CD4-positive, alpha-beta T cell (primary cell): ENCODE measurements around the gene CLSTN2. TPM values are rescaled to one million over a fixed set of nuclear protein-coding genes. Genes with fewer than 3 reads are reported as not detected.

Source experiments
- ATAC-seq: fragments of 200-7000 bp; cut with Tn5 transposase; one replicate; pipeline ENCODE4 v1.10.0; 2022; ENCODE audit warnings: mild to moderate bottlenecking; ENCODE audit not compliant: poor library complexity
- CTCF ChIA-PET: fragments of 350-600 bp; sonication (Branson Sonifier 250); formaldehyde crosslinking; loops from one replicate; lab custom pipeline; 2021; ENCODE audit warnings: antibody characterized with exemption, inconsistent platforms; lab: Charles Lee
- POLR2A ChIA-PET: fragments of 350-600 bp; sonication (Branson Sonifier 250); formaldehyde crosslinking; loops from one replicate; lab custom pipeline; 2021; ENCODE audit warnings: antibody characterized with exemption, inconsistent platforms; lab: Charles Lee
- DNase-seq, 14 experiments: peaks; one replicate each; pipeline ENCODE4 v3.0.0-alpha.2; 2013 to 2020; ENCODE audit warnings: mixed read lengths in 2 of 14
- H3K27ac ChIP-seq, 2 donors: one replicate each; pipeline versions ENCODE4 v1.5.1 to v1.7.0; 2013; ENCODE audit warnings: low read length in 2 of 2, low read depth in 1 of 2, mild to moderate bottlenecking in 1 of 2
- H3K27me3 ChIP-seq, 2 experiments: 1 replicate in 1 of 2; 2 replicates in 1 of 2; pipeline versions ENCODE4 v1.6.1 to v1.7.0; 2013; ENCODE audit warnings: low read length in 2 of 2, control low read depth in 1 of 2, mild to moderate bottlenecking in 1 of 2, moderate library complexity in 1 of 2; ENCODE audit not compliant: insufficient read depth in 2 of 2, control insufficient read depth in 1 of 2
- H3K36me3 ChIP-seq: one replicate; pipeline ENCODE4 v1.6.1; 2013; ENCODE audit warnings: low read length, control low read depth; ENCODE audit not compliant: insufficient read depth
- H3K4me1 ChIP-seq: one replicate; pipeline ENCODE4 v1.6.1; 2013; ENCODE audit warnings: low read length, control low read depth; ENCODE audit not compliant: insufficient read depth
- H3K4me3 ChIP-seq: one replicate; pipeline ENCODE4 v1.5.1; 2013; ENCODE audit warnings: mild to moderate bottlenecking, low read length, moderate library complexity
- H3K9me3 ChIP-seq, 2 experiments: 1 replicate in 1 of 2; 2 replicates in 1 of 2; pipeline versions ENCODE4 v1.6.1 to v1.7.0; 2013; ENCODE audit warnings: low read length in 2 of 2, mild to moderate bottlenecking in 2 of 2, control low read depth in 1 of 2, moderate library complexity in 1 of 2; ENCODE audit not compliant: control insufficient read depth in 1 of 2, insufficient read depth in 1 of 2
- H3K27ac Mint-ChIP-seq: one replicate; pipeline ENCODE4 v1.8.0; 2020; ENCODE audit warnings: mixed read lengths
- H3K27me3 Mint-ChIP-seq: one replicate; pipeline ENCODE4 v1.8.0; 2021; ENCODE audit warnings: mixed read lengths
- H3K36me3 Mint-ChIP-seq: one replicate; pipeline ENCODE4 v1.8.0; 2021; ENCODE audit warnings: low read depth, mixed read lengths
- H3K4me1 Mint-ChIP-seq: one replicate; pipeline ENCODE4 v1.8.0; 2021; ENCODE audit warnings: low read depth, mixed read lengths
- H3K4me3 Mint-ChIP-seq: one replicate; pipeline ENCODE4 v1.8.0; 2020; ENCODE audit warnings: mild to moderate bottlenecking, mixed read lengths
- H3K9me3 Mint-ChIP-seq: one replicate; pipeline ENCODE4 v1.8.0; 2020; ENCODE audit warnings: mixed read lengths
- intact Hi-C, 2 experiments: fragments of 100-400 bp; cut with DNase I in 1 of 2; cut with micrococcal nuclease in 1 of 2; formaldehyde crosslinking; loops; one replicate each; pipeline versions ENCODE4 v1.15.1 to v1.9.0; 2023 to 2025; cut with DNase I, micrococcal nuclease
- total RNA-seq, 174 experiments: library from RNA in 2 of 174; stranded (reverse) in 2 of 174; gene quantifications; one replicate each; pipeline ENCODE4 v1.2.3 and lab custom pipeline; 2021 to 2026
- TF ChIP-seq, protein P1 (sequence below): fragments of 200-600 bp; IDR thresholded peaks from one replicate; pipeline ENCODE4 v1.8.0; 2022; ENCODE audit warnings: antibody characterized with exemption, mild to moderate bottlenecking

CLSTN2 gene
- total RNA-seq, 2 experiments from 2014 or later = not detected

- no peaks in the 10 kb centered on the region for H3K27me3 ChIP-seq
- POLR2A ChIA-PET = no interaction called here
- peaks cover 0 to 7% of the 10 kb centered on the region in 2 experiments for H3K9me3 ChIP-seq
- Mint-ChIP-seq H3K4me3 (no peak overlapping the region), H3K36me3 (no peaks in the 10 kb centered on the region), H3K27ac (no peak overlapping the region), H3K9me3 (no peaks in the 10 kb centered on the region), H3K27me3 (no peaks in the 10 kb centered on the region), H3K4me1 (no peaks in the 10 kb centered on the region)
- intact Hi-C loops = no loop called here
- TF ChIP-seq, protein P1, sequence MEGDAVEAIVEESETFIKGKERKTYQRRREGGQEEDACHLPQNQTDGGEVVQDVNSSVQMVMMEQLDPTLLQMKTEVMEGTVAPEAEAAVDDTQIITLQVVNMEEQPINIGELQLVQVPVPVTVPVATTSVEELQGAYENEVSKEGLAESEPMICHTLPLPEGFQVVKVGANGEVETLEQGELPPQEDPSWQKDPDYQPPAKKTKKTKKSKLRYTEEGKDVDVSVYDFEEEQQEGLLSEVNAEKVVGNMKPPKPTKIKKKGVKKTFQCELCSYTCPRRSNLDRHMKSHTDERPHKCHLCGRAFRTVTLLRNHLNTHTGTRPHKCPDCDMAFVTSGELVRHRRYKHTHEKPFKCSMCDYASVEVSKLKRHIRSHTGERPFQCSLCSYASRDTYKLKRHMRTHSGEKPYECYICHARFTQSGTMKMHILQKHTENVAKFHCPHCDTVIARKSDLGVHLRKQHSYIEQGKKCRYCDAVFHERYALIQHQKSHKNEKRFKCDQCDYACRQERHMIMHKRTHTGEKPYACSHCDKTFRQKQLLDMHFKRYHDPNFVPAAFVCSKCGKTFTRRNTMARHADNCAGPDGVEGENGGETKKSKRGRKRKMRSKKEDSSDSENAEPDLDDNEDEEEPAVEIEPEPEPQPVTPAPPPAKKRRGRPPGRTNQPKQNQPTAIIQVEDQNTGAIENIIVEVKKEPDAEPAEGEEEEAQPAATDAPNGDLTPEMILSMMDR = no peak
- no peak for ATAC-seq
- no peaks in the 10 kb centered on the region for H3K4me1 ChIP-seq
- H3K36me3 ChIP-seq = no peaks in the 10 kb centered on the region
- H3K4me3 ChIP-seq = no peak overlapping the region
- CTCF ChIA-PET = no interaction called here
- no peak for DNase-seq
- no peak overlapping the region for H3K27ac ChIP-seq
These were observed 218.8 kb downstream of the CLSTN2 start for GRCh38 chr3:140153736-140154135.

- no peak overlapping the region for H3K27ac Mint-ChIP-seq
- ChIA-PET POLR2A (no interaction called here), CTCF (no interaction called here)
- H3K4me1 ChIP-seq = no peaks in the 10 kb centered on the region
- no peaks in the 10 kb centered on the region for H3K9me3 Mint-ChIP-seq
- H3K27me3 ChIP-seq = no peaks in the 10 kb centered on the region
- no peaks in the 10 kb centered on the region for H3K36me3 Mint-ChIP-seq
- intact Hi-C loops = no loop called here
- TF ChIP-seq, protein P1 = no peak
- peaks cover 0 to 7% of the 10 kb centered on the region in 2 experiments for H3K9me3 ChIP-seq
- DNase-seq (no peak), ATAC-seq (no peak)
- no peak overlapping the region for H3K4me3 ChIP-seq
- no peak overlapping the region for H3K27ac ChIP-seq
- no peak overlapping the region for H3K4me3 Mint-ChIP-seq
- no peaks in the 10 kb centered on the region for H3K4me1 Mint-ChIP-seq
- peaks cover 1% of the 10 kb centered on the region for H3K27me3 Mint-ChIP-seq
- H3K36me3 ChIP-seq = no peaks in the 10 kb centered on the region
These were observed 222.2 kb downstream of the CLSTN2 start for GRCh38 chr3:140157161-140157560.

DNA sequence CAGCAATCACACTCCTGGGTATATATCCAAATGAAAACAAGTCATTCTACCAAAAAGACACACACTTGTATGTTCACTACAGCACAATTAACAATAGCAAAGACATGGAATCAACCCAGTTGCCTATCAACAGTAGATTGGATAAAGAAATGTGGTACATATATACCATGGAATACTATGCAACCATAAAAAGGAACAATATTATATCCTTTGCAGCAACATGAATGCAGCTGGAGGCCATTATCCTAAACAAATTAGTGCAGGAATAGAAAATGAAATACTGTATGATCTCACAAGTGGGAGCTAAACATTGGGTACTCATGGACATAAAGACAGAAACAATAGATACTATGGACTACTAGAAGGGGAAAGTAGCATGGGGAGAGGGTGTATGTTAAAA is 224.7 kb downstream of the CLSTN2 start:
- Histone ChIP-seq H3K27me3 (no peaks in the 10 kb centered on the region), H3K36me3 (no peaks in the 10 kb centered on the region), H3K27ac (no peak overlapping the region), H3K4me3 (no peak overlapping the region), H3K9me3 (peaks cover 0 to 1% of the 10 kb centered on the region in 2 experiments), H3K4me1 (no peaks in the 10 kb centered on the region)
- intact Hi-C loops = no loop called here
- Mint-ChIP-seq H3K9me3 (no peaks in the 10 kb centered on the region), H3K27ac (no peak overlapping the region), H3K4me1 (no peaks in the 10 kb centered on the region), H3K36me3 (no peaks in the 10 kb centered on the region), H3K4me3 (no peak overlapping the region), H3K27me3 (peaks cover 5% of the 10 kb centered on the region)
- ChIA-PET POLR2A (no interaction called here), CTCF (no interaction called here)
- DNase-seq (no peak), ATAC-seq (no peak)
- TF ChIP-seq, protein P1 = no peak
